DMS153 (cell line): ENCODE measurements around the gene OVAAL.
A peak's percentile ranks its signal among the peaks of the same experiment; 100 is the strongest.
"Not testable (repeated sequence)": the region's sequence is repeated elsewhere in the genome, so short reads cannot be mapped to it uniquely, and the experiment has no call there.

Source experiments
- DNase-seq: peaks from one replicate; lab custom pipeline; 2025; lab: John Stamatoyannopoulos, UW

OVAAL gene

DNA sequence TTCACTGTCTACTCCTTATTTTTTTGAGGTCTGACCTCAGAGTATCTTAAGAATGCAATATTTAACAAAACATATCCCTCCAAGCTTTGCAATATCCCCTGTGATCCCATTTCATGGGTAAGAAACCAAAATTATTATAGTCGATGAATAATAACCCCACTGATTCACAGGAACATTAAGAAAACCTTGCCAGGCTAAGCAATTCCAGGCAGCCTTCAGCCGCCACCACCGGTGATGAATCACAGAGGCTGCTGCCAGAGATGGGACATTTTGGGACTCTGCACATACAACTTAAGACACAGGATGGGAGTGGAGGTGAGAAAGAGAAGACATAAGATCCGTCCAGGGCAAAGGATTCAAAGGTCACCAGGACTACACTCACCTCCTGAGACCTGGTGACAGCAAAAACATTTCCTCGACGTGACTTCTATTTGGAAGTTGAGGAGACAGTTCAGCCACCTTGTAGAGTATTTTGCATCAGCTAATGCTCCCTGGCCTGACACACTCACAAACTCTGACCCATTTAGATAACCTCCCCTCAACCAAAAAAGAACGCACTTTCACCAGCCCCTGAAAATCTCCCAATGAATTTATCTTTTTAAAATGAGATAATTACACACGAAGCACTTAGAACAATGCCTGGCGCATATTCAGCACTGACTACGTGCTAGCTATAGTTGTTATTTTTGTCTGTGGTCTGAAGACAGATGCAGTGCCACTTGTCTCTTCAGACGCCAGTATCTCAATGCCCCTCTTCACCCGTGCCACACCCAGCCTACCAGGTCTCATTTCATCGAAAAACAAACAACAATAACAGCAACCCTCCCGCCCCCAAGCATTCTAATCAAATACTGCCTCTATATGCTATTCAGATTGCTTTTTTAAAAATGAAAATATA is 17.8 kb upstream of the OVAAL start:
- no peak for DNase-seq

DNA sequence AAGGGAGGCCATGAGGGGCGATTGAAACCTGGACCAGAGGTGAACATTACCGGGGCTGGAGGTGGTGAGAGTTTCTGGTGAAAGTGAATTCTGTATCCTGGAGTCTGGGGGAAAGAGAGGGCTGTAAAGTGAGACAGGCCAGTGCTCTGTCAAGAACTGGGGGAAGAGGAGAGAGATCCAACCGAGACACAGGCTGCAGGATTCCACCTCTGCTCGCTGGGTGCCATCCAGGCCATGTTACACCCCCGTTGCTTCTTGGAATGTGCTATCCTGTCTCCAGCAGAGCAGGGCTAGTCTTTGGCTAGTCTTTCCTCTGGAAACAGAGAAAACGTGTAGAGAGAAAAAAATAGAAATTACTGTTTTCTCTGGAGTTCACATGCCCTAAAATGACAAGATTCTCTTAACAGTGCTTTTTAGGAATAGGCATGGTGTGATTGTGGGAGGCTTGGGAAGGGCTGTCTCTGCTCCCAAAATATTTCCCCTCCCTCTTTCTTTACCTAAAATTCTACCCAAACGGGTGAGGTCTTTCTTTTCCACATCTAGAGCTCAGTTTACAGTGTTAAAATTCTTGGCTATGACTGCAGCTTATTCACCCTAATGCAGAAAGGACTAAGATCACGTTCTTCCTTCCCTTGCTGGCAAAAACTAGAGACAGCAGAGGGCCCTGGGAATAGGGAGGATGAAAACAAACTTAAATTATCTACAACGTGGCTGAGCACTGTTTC is 16.5 kb upstream of the OVAAL start:
- DNase-seq, result no peak

DNA sequence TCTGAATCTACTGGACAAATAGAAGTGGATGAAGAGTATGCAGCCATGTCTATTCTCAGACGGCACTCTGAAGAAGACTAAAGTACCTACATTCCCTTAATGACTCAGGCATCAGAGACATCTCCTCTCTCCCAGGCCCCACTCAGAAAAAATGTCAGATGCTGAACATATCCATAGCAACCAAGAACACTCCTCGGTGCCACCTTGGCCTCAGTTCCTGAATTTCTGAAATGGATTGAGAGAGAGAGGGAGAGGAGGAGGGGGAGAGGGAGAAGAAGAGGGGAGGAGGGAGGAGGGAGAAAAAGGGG is 16.0 kb upstream of the OVAAL start:
- no peak for DNase-seq

DNA sequence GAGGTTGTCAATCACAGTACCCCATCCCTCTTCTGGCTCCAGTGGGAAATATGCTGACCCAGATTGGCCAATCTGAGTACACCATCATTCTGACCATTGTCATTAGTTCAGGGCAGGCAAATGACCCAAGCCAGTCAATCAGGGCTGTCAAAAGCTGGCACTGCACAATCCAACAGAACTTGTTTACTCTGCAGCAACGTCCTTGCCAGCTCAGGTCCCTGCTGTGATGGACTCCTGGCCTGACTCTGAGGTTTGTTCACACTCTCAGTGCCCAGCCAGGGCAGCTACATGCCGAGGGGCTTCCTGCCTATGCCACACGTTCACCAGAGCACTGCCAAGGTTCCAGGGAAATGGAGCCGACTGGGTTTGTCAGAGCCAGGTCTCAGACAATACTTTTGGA is 14.7 kb upstream of the OVAAL start:
- no peak for DNase-seq

DNA sequence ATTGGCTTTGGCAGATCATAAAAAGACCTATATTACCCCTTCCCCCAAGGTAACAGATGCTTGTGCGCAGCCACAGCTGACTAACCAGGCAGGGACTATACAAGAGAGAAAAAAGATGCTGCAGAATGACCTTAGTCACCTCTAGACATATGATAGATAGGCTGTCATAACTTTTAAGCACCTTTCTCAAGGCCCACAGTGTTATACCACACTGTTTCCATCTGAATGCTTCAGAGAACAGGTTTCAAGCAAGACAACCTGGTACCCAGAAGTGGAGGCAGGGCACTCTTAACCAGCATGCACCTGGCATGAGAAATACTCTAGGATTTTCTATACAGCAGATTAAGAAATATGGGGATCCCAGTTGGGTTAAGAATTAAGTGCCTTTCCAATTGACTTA is 12.8 kb upstream of the OVAAL start:
- DNase-seq, result no peak

DNA sequence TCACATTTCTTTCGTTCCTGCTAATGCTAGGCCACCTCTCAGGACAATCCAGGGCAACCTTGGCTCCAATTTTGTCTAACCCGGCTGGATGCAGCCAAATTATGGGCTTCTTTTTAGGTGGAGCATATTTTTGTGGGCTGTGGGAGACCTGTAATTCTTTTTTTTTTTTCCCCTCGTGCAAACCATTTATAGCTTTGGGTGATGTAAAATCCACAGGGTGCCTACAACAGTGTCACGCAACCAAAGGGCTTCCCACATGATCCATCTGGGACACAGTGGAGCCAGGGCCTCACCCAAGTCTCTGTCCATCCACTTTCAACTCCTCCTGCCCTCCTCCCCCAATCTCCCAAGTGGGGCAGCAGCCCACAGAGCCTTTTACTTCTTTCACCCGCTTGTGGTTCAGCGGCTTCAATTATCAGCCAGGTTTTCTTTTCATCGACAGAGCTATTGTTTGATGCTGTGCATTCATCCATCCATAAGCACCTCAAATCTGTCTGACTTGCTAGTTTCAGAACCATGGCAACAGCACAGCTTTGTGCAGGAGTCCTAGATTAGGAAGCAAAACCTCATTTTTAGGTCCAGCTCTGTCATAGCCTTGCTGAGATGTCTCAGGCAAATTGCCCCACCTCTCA is 10.0 kb upstream of the OVAAL start:
- peak; percentile 23 for DNase-seq

DNA sequence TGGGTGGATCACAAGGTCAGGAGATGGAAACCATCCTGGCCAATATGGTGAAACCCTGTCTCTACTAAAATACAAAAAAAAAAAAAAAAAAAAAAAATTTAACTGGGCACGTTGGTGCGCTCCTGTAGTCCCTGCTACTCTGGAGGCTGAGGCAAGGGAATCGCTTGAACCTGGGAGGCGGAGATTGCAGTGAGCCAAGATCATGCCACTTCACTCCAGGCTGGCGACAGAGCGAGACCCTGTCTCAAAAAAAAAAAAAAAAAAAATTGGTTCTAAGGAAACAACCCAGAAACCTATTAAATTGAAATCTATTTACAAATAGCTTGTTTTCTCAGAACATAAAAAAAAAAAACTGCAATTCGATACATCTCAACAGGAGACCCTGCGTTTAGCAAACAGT is 9.0 kb upstream of the OVAAL start:
- DNase-seq, result not testable (repeated sequence)

DNA sequence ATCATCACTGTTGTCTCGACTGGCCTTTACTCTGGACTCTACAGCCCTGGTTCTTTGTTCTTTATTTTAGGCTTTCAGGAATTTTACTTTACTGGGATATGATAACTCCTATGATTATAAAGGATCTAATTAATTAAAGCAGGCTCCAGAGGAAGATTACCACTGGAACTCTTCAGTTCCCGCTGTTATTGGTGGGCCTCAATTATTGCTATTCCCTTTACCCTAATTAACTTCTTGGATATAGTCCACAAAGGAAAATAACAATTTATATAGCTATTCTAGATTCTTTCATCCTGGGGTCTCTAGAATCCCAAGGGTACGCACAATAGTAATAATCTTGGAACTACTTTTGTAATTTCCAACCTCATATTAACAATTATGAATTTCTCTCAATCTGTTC is 8.5 kb upstream of the OVAAL start:
- no peak for DNase-seq

DNA sequence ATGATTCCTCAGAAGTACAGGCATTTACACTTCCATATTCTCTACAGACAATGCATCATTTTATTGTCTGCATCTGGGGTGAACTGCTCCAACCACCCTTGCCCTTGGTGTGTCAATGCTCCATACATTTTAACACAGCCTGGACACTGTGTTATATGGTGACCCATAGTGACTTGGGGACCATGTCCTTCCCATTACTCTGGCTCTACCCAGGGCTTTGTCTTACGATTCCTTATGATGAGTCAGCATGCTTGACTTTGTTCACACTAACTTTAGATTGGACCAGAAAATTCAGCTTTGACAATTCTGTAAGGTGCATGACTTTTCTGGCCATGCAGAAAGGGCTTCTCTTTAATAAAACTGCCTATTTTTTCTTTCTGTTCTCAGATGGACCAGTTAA is 6.8 kb upstream of the OVAAL start:
- DNase-seq, result no peak

DNA sequence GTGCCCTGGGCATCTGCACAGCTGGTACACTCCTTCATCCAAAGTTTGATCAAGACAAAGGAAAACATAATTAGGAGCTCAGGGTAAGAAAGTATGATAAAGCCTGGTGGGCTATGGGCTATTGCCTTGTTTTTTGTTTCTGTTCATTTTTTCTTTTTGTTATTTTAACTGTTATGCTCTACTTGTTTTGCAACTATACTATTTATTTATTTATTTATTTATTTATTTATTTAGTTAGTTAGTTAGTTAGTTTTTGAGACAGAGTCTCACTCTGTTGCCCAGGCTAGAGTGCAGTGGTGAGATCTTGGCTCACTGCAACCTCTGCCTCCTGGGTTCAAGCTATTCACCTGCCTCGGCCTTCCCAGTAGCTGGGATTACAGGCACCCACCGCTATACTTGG is 5.7 kb upstream of the OVAAL start:
- not testable (repeated sequence) for DNase-seq

DNA sequence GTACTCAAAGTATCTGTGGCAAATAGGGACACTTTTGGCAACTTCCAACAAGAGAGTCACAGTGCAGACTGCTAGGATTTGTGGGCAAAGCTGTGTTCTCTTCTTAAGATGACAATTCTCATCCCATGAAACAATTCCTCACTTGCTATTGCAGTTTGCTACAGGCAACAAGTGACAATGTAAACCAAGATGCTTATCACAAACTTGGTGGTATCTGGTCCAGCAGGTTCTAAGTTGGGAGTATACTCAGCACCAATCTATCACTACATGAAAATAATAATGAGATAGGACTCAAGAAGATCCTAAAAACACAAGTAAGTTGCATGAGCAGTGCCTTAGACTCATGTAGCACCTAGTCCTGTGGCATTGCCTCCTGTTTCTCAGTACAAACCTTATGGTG is 3.4 kb upstream of the OVAAL start:
- DNase-seq, result no peak

DNA sequence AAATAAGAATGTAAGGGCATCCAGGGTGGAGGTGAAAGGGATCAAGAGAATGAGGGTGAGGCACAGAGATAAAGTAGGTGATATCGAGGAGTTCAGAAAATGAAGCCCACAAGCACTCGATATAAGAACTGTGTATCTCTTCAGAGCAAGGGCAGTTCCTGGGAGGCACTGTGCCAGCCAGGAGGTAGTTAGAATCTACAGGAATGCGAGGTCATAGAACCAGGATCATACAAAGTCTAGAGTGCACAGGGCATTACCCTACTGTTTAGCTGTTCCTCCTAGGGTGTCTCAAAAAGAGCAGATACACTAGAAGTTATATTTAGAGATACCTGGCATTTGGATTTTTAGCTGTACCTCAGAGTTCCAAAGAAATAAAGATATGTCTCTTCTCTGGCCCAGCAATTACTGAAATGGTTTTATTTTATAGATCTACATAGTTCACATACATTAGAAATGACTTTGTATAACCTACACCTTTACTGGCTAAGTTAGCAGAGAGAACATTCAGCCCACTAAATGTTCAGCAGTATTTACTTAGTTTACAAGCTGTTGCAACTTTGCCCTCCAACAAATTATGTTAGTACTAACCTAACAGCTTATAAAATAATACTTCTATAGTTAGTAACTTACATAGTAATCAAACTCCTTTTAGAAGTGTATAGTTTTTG is 1.6 kb downstream of the OVAAL start:
- no peak for DNase-seq

DNA sequence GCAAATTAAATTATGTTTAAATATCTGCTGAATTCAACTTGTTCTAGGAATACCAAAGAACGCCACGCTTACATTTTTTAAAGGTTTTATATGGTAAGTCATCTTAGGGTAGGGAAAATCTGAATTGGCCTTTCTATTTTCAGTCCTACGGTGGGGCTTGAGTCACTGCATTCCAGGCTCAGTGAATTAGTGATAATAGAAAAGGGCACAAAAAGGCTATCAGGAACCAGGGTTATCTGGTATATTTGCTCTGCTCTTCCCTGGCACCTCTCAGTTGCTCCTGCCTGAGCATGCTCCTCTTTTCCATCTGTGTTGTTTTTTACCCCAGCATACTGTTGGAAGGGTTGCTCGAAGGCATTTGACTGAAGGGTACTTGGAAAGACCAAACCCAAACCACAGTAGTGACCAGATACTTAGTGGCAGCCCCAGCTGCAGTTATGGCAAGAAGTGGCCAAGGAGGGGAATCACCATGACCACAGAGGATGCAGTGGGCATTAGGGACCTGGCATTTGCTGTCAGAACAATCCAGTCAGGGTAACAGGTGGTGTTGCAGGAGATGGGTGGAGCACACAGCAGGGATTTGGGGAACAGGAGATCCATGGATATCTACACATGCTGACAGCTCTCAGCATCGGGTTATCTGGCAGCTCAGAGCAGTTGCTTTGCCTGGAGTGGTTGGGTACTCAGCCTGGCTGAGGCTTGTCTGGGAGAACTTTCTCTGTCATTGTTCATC is 2.3 kb downstream of the OVAAL start:
- DNase-seq, result no peak

DNA sequence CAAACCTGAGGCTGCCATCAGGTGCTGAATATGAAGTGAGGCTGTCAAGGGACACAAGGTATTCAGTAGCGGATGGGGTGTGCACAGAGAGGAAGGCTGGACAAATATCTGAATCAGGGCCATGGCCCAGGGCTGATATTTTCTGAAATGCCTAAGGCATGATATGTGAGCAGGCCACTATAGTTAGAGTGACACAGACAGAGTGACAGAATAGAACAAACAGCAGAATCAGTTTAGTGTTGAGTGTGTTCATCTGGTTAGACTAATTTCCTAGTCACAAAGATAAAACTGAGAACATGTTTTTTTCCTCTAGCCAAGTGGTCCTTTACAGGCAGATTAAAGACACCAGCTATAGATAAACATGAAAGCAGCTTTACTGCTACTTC is 3.9 kb downstream of the OVAAL start:
- DNase-seq, result no peak

DNA sequence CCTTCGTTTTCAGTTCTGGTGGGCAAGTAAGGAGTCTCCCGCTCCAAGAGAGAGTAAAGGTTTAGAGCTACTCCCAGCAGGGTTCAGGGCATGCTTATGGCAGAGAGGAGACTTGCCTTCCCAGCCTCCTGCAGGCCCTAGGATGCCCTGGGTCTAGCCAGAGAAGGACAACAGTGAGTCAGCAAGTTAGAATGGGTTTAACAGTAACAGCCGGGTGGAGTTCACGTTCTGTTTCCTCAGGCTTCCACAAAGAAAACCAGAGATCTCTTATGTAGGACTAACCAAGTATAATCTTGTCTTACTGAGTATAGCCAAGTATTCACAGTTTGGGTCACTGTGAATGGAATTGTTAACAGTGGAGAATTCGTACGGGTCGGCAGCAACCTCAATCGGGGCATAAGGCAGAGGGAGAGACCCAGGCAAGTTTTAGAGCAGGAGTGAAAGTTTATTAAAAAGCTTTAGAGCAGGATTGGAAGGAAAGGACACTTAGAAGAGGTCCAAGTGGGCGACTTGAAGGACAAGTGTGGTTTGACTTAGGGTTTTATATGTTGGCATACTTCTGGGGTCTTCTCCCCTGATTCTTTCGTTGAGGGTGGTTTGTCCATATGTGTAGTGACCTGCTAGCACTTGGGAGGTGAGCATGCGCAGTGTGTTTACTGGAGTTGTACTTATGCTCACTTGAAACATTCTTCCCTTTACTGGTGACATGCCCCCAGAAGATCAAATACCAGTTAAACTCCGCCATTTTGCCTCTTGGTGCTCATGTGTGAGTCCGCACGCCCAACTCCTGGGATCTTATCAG is 4.5 kb downstream of the OVAAL start:
- DNase-seq, result no peak

DNA sequence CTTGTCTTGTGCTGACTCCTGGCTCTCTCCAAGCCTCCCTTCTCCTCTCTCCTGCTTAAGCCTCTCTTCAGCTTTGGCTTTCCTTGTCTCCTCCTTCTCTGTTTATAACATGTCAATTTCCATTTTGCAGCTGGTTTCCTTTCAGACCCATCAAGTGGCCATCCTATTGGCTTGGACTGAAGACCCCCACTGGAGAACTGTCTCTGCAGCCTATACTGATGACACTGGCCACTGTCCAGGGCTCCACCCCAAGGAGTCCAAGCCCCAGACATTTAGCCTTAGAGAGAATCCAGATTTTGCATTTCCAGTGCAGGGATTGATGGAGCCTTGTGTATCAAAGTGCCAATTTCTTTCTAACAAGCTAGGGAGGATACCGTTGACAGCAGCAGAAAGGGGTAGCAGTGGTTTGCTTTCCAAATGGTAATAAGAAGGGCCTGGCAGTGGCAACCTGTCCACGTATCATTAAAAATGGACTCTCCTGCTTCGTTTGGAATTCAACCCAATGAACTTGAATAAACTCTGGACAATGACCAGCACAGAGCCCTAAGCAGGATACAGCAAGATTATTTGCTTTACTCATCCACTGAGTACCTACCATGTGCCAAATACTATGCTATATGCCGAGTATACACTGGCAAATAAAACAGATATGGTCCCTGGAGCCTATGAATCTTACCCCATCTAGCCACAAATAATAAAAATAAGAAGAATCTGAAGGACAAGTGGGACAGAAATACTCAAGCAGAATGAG is 6.5 kb downstream of the OVAAL start:
- no peak for DNase-seq

DNA sequence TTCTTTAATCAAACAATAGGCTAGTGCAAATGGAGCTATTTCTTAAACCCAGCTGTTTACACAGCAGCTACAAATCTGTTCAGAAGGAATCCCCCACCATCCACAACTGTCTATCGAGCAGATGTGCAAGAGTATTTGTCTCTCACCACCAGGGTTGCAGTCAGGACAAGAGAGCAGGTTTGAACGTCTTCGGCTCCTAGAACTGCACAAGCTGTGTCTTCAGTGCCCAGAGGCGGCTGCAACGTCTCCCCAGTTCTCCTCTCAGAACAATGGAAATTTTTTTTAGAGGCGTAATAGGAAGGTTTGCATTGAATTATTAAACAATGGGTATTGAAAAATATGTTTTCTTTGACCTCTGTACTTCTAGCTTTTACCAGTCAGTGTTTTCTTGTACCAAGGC is 7.3 kb downstream of the OVAAL start:
- no peak for DNase-seq

DNA sequence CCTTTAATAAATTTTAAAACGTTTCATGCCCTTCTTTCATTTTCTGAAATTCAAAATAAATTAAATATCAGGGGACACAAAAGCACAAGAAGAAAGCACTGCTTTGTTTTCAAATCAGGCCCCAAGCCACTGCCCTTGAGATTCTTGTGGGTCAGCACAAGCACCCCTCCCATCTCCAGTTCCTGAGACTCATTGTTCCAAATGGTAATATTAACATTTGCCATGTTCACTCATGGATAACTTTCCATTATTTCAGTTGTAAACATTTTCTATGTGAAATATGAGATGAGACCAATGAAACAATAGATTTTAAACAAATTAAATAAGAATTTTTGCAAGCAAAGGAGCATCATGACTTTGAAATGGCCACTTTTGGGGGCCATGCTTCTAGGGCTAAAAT is 7.7 kb downstream of the OVAAL start:
- DNase-seq, result no peak

DNA sequence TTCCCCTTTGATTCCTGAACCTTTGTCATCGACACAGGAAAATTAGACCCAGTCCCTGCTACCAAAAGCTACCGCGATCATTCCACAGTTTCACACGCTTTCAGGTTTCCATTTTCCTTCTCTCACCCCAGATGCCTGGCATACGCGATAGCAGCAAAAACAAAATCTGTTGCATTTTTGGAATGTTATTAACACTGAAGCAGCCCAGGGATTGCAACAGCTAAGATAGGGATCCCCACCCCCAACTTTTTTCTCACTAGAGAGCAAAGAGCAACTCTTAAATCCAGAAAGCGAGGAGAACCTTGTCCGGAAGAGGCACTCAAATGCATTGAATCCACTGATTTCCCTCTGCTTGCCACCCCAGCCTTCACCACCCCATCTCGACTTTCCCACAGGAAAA is 8.9 kb downstream of the OVAAL start:
- DNase-seq, result no peak

DNA sequence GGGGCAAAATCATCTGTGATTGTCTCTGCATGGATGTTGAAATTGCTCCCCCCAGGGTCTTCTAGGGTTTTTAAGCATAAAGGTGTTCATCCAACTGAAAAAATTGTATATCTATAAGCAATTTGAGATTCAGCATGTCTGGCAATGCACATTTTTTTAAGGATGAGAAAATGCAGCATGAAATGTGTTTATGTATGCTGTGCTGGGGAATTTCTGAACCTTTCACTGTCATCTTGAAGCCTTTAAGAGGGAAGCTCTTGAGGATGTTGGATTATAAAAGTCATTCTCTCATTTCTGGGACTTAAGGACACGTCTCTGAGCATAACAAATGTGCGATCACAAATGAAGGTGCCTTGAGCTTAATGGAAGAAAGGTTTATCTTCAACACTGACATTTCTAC is 9.4 kb downstream of the OVAAL start:
- DNase-seq, result no peak
